K562 (cell line): ENCODE data around the gene TCF3. TPM values are rescaled to one million over a fixed set of nuclear protein-coding genes. Genes with fewer than 3 reads are reported as not detected.

ENCODE experiments used
- ATAC-seq: fragments of 200-7000 bp; cut with Tn5 transposase; 3 replicates; pipeline ENCODE4 v1.9.1; 2020; ENCODE audit warnings: moderate library complexity
- BruUV-seq: library from RNA; stranded (reverse); fragments of 400-500 nt; replicated peaks from 2 replicates; lab custom pipeline; 2021; lab: Mats Ljungman, UMichigan
- CTCF ChIA-PET: fragments of 300-600 bp; formaldehyde crosslinking; extraction: SDS; loops from one replicate; lab custom pipeline; 2021; ENCODE audit warnings: low intra/inter-chr PET ratio; lab: Yijun Ruan, JAX
- POLR2A ChIA-PET: fragments of 300-600, 350-650 bp; sonication (Branson Sonifier 250); formaldehyde crosslinking; extraction: SDS; loops from one replicate; lab custom pipeline; 2021; ENCODE audit warnings: antibody characterized with exemption, inconsistent platforms; lab: Yijun Ruan, JAX
- DNase-seq, 4 experiments: peaks; one replicate each; pipeline versions ENCODE4 v3.0.0 to v3.0.0-alpha.2; 2011 to 2018; ENCODE audit warnings: low spot score in 3 of 4, mixed read lengths in 3 of 4; ENCODE audit errors: extremely low read depth in 1 of 4
- FAIRE-seq: peaks from 2 replicates; lab custom pipeline; 2011; peaks lifted over from hg19 to GRCh38; lab: Jason Lieb, UNC
- H2AFZ ChIP-seq: 2 replicates; pipeline ENCODE4 v1.6.0; 2011; ENCODE audit warnings: low read depth, low read length, control low read depth, inconsistent platforms
- H3K27ac ChIP-seq: fragments of 200-600 bp; 3 replicates; pipeline ENCODE4 v1.8.0; 2011; ENCODE audit warnings: low read depth, mild to moderate bottlenecking, control low read depth, inconsistent platforms, low read length, moderate library complexity, mixed read lengths; ENCODE audit errors: extremely low read depth
- H3K27me3 ChIP-seq, 2 experiments: fragments of 300-600 bp in 1 of 2; 2 replicates in 1 of 2; 3 replicates in 1 of 2; pipeline versions ENCODE4 v1.6.0 to v1.8.0; 2011; ENCODE audit warnings: inconsistent platforms in 2 of 2, low read length in 2 of 2, mild to moderate bottlenecking in 1 of 2, mixed read lengths in 1 of 2, moderate library complexity in 1 of 2; ENCODE audit not compliant: control insufficient read depth in 2 of 2, insufficient read depth in 2 of 2
- H3K36me3 ChIP-seq: fragments of 300-600 bp; 3 replicates; pipeline ENCODE4 v1.8.0; 2011; ENCODE audit warnings: mild to moderate bottlenecking, low read length, inconsistent platforms; ENCODE audit not compliant: control insufficient read depth, insufficient read depth
- H3K4me1 ChIP-seq, 2 experiments: fragments of 200-600 bp in 1 of 2; replicated peaks in 1 of 2; 2 replicates in 1 of 2; 3 replicates in 1 of 2; pipeline versions ENCODE4 v1.5.1 to v1.8.0; 2011; ENCODE audit warnings: inconsistent platforms in 2 of 2, low read length in 2 of 2, mild to moderate bottlenecking in 1 of 2, mixed read lengths in 1 of 2, moderate library complexity in 1 of 2; ENCODE audit not compliant: control insufficient read depth in 2 of 2, insufficient read depth in 2 of 2
- H3K4me2 ChIP-seq: 2 replicates; pipeline ENCODE4 v1.6.1; 2011; ENCODE audit warnings: low read length, control low read depth, inconsistent platforms, mixed read lengths; ENCODE audit not compliant: insufficient read depth
- H3K4me3 ChIP-seq: fragments of 200-600 bp; sonication (generic), shearing (Covaris generic); 2 replicates; pipeline ENCODE4 v1.5.1; 2016; ENCODE audit warnings: control low read depth, inconsistent platforms
- H3K79me2 ChIP-seq: fragments of 200-600 bp; 3 replicates; pipeline ENCODE4 v1.8.0; 2011; ENCODE audit warnings: low read length, inconsistent platforms; ENCODE audit not compliant: control insufficient read depth, insufficient read depth
- H3K9ac ChIP-seq, 2 experiments: 2 replicates each; pipeline versions ENCODE4 v1.6.0 to v1.6.1; 2011; ENCODE audit warnings: low read depth in 2 of 2, low read length in 2 of 2, control low read depth in 1 of 2, inconsistent platforms in 1 of 2, mild to moderate bottlenecking in 1 of 2, mixed read lengths in 1 of 2; ENCODE audit not compliant: insufficient read depth in 1 of 2
- H3K9me1 ChIP-seq: one replicate; pipeline ENCODE4 v1.6.0; 2011; ENCODE audit warnings: inconsistent platforms, mild to moderate bottlenecking, low read length, moderate library complexity; ENCODE audit not compliant: control insufficient read depth, insufficient read depth
- H3K9me3 ChIP-seq: replicated peaks from 2 replicates; pipeline ENCODE4 v1.5.1; 2011; ENCODE audit warnings: low read depth, low read length, inconsistent platforms; ENCODE audit not compliant: control insufficient read depth, insufficient read depth
- H4K20me1 ChIP-seq: replicated peaks from 2 replicates; pipeline ENCODE4 v1.6.1; 2011; ENCODE audit warnings: low read length, inconsistent platforms, mixed read lengths; ENCODE audit not compliant: control insufficient read depth, insufficient read depth
- BRD9 ChIP-seq: fragments of 450-650 bp; IDR thresholded peaks from 2 replicates; pipeline ENCODE4 v1.6.1; 2018; ENCODE audit warnings: low read depth; ENCODE audit not compliant: partially characterized antibody
- CHD4 ChIP-seq: fragments of 200-600 bp; sonication (generic); IDR thresholded peaks from 3 replicates; pipeline ENCODE4 v1.6.1; 2012; ENCODE audit warnings: low read depth, mild to moderate bottlenecking, mixed read lengths, low read length, inconsistent platforms; ENCODE audit not compliant: insufficient read depth, insufficient replicate concordance, poor library complexity, severe bottlenecking
- CREB1 ChIP-seq, 2 experiments: sonication (generic) in 1 of 2; formaldehyde crosslinking in 1 of 2; IDR thresholded peaks; 2 replicates each; pipeline versions ENCODE4 v1.6.1 to v1.8.0; 2012 to 2022; ENCODE audit warnings: inconsistent platforms in 1 of 2, mild to moderate bottlenecking in 1 of 2, missing genetic modification reagents in 1 of 2, moderate library complexity in 1 of 2
- GTF2F1 ChIP-seq: IDR thresholded peaks from 2 replicates; pipeline ENCODE4 v1.6.1; 2011; ENCODE audit warnings: low read depth, low read length, improper control_type of control experiment
- HNRNPLL ChIP-seq: fragments of 200-400 bp; formaldehyde crosslinking; IDR thresholded peaks from 2 replicates; pipeline ENCODE4 v1.6.1; 2017; ENCODE audit warnings: low read length, low read depth, mild to moderate bottlenecking; ENCODE audit not compliant: poor library complexity, severe bottlenecking
- MECOM ChIP-seq: fragments of 250-450 bp; sonication (Bioruptor Pico); IDR thresholded peaks from 2 replicates; pipeline ENCODE4 v1.8.0; 2022; ENCODE audit warnings: inconsistent platforms
- NFIC ChIP-seq: fragments of 450-650 bp; IDR thresholded peaks from 2 replicates; pipeline ENCODE4 v1.6.1; 2017; ENCODE audit warnings: mild to moderate bottlenecking, inconsistent platforms
- NONO ChIP-seq, 2 experiments: fragments of 200-400 bp in 1 of 2; fragments of 450-650 bp in 1 of 2; formaldehyde crosslinking in 1 of 2; IDR thresholded peaks; 2 replicates each; pipeline ENCODE4 v1.6.1; 2017; ENCODE audit warnings: low read depth in 2 of 2, mild to moderate bottlenecking in 2 of 2, moderate library complexity in 2 of 2, low read length in 1 of 2
- SIN3B ChIP-seq: fragments of 450-650 bp; IDR thresholded peaks from 2 replicates; pipeline ENCODE4 v1.6.1; 2017; ENCODE audit warnings: low read depth, mild to moderate bottlenecking, moderate library complexity
- SOX6 ChIP-seq: fragments of 450-650 bp; IDR thresholded peaks from 2 replicates; pipeline ENCODE4 v1.6.1; 2014; ENCODE audit warnings: mild to moderate bottlenecking
- TEAD2 ChIP-seq: fragments of 450-650 bp; IDR thresholded peaks from 2 replicates; pipeline ENCODE4 v1.6.1; 2016; ENCODE audit warnings: missing genetic modification characterization, control low read depth, missing compliant biosample characterization
- ZNF644 ChIP-seq: fragments of 200-800 bp; sonication (Bioruptor generic); IDR thresholded peaks from 2 replicates; pipeline ENCODE4 v1.6.1; 2016; ENCODE audit warnings: low read depth, missing genetic modification characterization, missing compliant biosample characterization
- whole genome bisulfite sequencing: fragments of 100-300 bp; shearing (Covaris generic); methylation state at CpG from one replicate; pipeline ENCODE4 v1.1.6; 2016; ENCODE audit warnings: low coverage, mixed read lengths; ENCODE audit not compliant: insufficient coverage; ENCODE audit errors: missing lambda C conversion rate; 5-methylcytosine and 5-hydroxymethylcytosine counted together
- in situ Hi-C: fragments of 300-500 bp; cut with MboI; formaldehyde crosslinking; loops from 4 replicates; pipeline ENCODE4 v1.15.0; 2018; ENCODE audit warnings: inconsistent platforms, mixed read lengths
- intact Hi-C: fragments of 100-400 bp; cut with micrococcal nuclease; formaldehyde crosslinking; loops from 2 replicates; pipeline ENCODE4 v1.14.2; 2022
- polyA plus RNA-seq, 8 experiments: library from polyadenylated mRNA; depleted of rRNA in 4 of 8; stranded (reverse) in 5 of 8; unstranded in 3 of 8; fragments of >200 nt; fragmentation: Nextera tagmentation in 2 of 8; fragmentation: Illumina TruSeq in 1 of 8; extraction: Ambion mirVana in 2 of 8; extraction: Trizol in 1 of 8; gene quantifications; 2 replicates each; pipeline versions ENCODE4 v1.2.1 to v1.2.3, GENCODE V29; 2011 to 2014; ENCODE audit warnings: inconsistent platforms in 1 of 8, missing spikeins in 1 of 8
- total RNA-seq, 7 experiments: library from RNA; depleted of rRNA in 6 of 7; stranded (reverse); fragments of >200 nt in 6 of 7; fragmentation: Illumina TruSeq in 2 of 7; extraction: Trizol in 2 of 7; gene quantifications; 2 replicates each; pipeline versions ENCODE4 v1.2.1 to v1.2.3, GENCODE V29; 2011 to 2021; ENCODE audit warnings: low replicate concordance in 1 of 7
- TF ChIP-seq, protein P1 (sequence below): fragments of 450-650 bp; IDR thresholded peaks from 2 replicates; pipeline ENCODE4 v1.7.1; 2018; ENCODE audit warnings: mild to moderate bottlenecking, low read depth; ENCODE audit not compliant: partially characterized antibody
- TF ChIP-seq, protein P2 (sequence below): fragments of 250-450 bp; sonication (Bioruptor Pico); IDR thresholded peaks from 2 replicates; pipeline ENCODE4 v1.4.0; 2020; ENCODE audit warnings: borderline replicate concordance

The TCF3 gene
- total and polyA plus RNA-seq, 9 of the 15 experiments (the other 6 are each of a cell fraction or from before 2014, with no cell fraction given): 5.6 to 259 (median 84.0) TPM

DNA sequence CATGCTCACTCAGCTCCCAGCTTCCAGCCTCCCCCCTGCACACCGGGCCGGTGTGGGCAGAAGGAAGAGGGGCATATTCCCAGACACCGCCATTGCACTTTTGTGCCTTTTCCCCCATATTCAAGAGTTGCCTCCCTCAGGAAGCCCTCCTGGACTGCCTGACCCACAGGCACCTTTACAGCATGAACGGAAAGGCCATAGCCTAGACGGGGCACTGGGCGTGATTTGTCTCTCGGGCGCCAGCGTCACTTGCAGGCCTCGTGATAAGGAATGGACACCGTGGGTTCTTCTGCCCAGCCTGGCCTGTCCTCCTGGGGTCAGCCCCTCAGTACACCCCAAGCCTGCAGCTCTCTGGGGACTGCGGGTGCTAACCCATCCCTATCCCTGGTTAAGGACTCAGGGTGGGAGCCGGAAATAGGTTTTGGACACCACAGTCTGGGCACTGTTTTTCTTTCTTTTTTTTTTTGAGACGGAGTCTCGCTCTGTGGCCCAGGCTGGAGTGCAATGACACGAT lies 46.2 kb downstream of the TCF3 start:
- WGBS: 11% methylated on average over 13 of the region's 16 CpGs
- Histone ChIP-seq H3K27ac (peak overlapping the region; percentile 77), H3K27me3 (no peaks in the 10 kb centered on the region), H4K20me1 (peaks cover 4% of the 10 kb centered on the region), H2AFZ (peak overlapping the region; percentile 92), H3K9me1 (peaks cover 3% of the 10 kb centered on the region), H3K9me3 (no peaks in the 10 kb centered on the region), H3K4me1 (peaks cover 21 to 70% of the 10 kb centered on the region in 2 experiments), H3K79me2 (peaks cover 41% of the 10 kb centered on the region), H3K9ac (peak overlapping the region; percentile 72 to 93), H3K4me3 (peak overlapping the region; percentile 99), H3K4me2 (peak overlapping the region; percentile 91), H3K36me3 (peaks cover 39% of the 10 kb centered on the region)
- ChIA-PET CTCF (interaction anchor here (2.8 kb wide), 1 partner anchor 65 kb away, joined by 23 read pairs; no protein-coding TSS in a partner anchor), POLR2A (interaction anchor here (0.6 to 1.2 kb wide), 8 partner anchors 10 to 337 kb away, joined by 3 to 5 read pairs (median 3); partner anchors contain the start of genes CIRBP and TCF3)
- no peak for ATAC-seq
- in situ Hi-C loops (no loop called here), intact Hi-C loops (loop anchor here (2.0 to 10.0 kb wide), 4 partner anchors 46 to 161 kb away; partner anchors contain the start of gene TCF3)
- no TSS peak for BruUV-seq
- peak in 1 of 4 experiments; percentile 29 for DNase-seq
- no peak for FAIRE-seq
- TF ChIP-seq SOX6 (0 out of 2 replicates have a peak, but pooled peaks have one; percentile 13), MECOM (CRISPR knock-in tag) (no peak), ZNF644 (tag) (no peak), CREB1 (IDR thresholded peaks at IDR 0.05) (no peak), CREB1 (CRISPR knock-in tag; IDR thresholded peaks at IDR 0.05) (no peak), HNRNPLL (peak; percentile 1), GTF2F1 (no peak), NFIC (peak; percentile 33; the same call in 1 of the 2 replicates), CHD4 (peak; percentile 99), TEAD2 (tag) (no peak), BRD9 (peak; percentile 64), NONO (IDR thresholded peaks at IDR 0.05; ENCODE audit: low read depth in 2 of 2, low read length in 1 of 2) (peak in 1 of 2 experiments; percentile 63; a peak in 1 of 4 replicates), SIN3B (no peak)
- TF ChIP-seq, protein P1, sequence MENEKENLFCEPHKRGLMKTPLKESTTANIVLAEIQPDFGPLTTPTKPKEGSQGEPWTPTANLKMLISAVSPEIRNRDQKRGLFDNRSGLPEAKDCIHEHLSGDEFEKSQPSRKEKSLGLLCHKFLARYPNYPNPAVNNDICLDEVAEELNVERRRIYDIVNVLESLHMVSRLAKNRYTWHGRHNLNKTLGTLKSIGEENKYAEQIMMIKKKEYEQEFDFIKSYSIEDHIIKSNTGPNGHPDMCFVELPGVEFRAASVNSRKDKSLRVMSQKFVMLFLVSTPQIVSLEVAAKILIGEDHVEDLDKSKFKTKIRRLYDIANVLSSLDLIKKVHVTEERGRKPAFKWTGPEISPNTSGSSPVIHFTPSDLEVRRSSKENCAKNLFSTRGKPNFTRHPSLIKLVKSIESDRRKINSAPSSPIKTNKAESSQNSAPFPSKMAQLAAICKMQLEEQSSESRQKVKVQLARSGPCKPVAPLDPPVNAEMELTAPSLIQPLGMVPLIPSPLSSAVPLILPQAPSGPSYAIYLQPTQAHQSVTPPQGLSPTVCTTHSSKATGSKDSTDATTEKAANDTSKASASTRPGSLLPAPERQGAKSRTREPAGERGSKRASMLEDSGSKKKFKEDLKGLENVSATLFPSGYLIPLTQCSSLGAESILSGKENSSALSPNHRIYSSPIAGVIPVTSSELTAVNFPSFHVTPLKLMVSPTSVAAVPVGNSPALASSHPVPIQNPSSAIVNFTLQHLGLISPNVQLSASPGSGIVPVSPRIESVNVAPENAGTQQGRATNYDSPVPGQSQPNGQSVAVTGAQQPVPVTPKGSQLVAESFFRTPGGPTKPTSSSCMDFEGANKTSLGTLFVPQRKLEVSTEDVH: peak; percentile 21
- TF ChIP-seq, protein P2, sequence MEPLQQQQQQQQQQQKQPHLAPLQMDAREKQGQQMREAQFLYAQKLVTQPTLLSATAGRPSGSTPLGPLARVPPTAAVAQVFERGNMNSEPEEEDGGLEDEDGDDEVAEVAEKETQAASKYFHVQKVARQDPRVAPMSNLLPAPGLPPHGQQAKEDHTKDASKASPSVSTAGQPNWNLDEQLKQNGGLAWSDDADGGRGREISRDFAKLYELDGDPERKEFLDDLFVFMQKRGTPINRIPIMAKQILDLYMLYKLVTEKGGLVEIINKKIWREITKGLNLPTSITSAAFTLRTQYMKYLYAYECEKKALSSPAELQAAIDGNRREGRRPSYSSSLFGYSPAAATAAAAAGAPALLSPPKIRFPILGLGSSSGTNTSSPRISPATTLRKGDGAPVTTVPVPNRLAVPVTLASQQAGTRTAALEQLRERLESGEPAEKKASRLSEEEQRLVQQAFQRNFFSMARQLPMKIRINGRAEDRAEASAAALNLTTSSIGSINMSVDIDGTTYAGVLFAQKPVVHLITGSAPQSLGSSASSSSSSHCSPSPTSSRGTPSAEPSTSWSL (CRISPR knock-in tag): no peak
